ENCODE data around the gene SLFN14. TPM values are rescaled to one million over a fixed set of nuclear protein-coding genes. Genes with fewer than 3 reads are reported as not detected.
"Not testable (repeated sequence)": the region's sequence is repeated elsewhere in the genome, so short reads cannot be mapped to it uniquely, and the experiment has no call there.

SLFN14 gene
- total RNA-seq, 1 experiment from 2014 or later, result not detected

- no peak for DNase-seq (ENCODE audit: low read depth, low spot score)
- in situ Hi-C loops (cut with HindIII; ENCODE audit: low pct_unique_long_range_greater_than_20kb, low sequenced_read_pairs), result loop anchor here (10.0 kb wide), 1 partner anchor 223 kb away; no protein-coding TSS in a partner anchor
Observed at GRCh38 chr17:35537601-35538141, 22.9 kb downstream of the SLFN14 start, which contains the start of gene SLFN12L. Gene SLFN12L (minus strand): TSS chr17:35537678. CDS start chr17:35522364, 15,314 bp downstream.

GRCh38 chr17:35536664-35537171 lies 23.9 kb downstream of the SLFN14 start:
- in situ Hi-C loops (cut with HindIII; ENCODE audit: low pct_unique_long_range_greater_than_20kb, low sequenced_read_pairs), result loop anchor here (10.0 kb wide), 1 partner anchor 222 kb away; no protein-coding TSS in a partner anchor
- DNase-seq (ENCODE audit: low read depth, low spot score), result no peak

GRCh38 chr17:35535406-35535805 lies 25.2 kb downstream of the SLFN14 start:
- in situ Hi-C loops (cut with HindIII; ENCODE audit: low pct_unique_long_range_greater_than_20kb, low sequenced_read_pairs), result loop anchor here (10.0 kb wide), 1 partner anchor 221 kb away; no protein-coding TSS in a partner anchor
- not testable (repeated sequence) for DNase-seq (ENCODE audit: low read depth, low spot score)

GRCh38 chr17:35534576-35535093 lies 26.0 kb downstream of the SLFN14 start:
- no peak for DNase-seq (ENCODE audit: low read depth, low spot score)
- in situ Hi-C loops (cut with HindIII; ENCODE audit: low pct_unique_long_range_greater_than_20kb, low sequenced_read_pairs), result loop anchor here (10.0 kb wide), 1 partner anchor 220 kb away; no protein-coding TSS in a partner anchor

GRCh38 chr17:35531160-35531559 lies 29.5 kb downstream of the SLFN14 start:
- in situ Hi-C loops (cut with HindIII; ENCODE audit: low pct_unique_long_range_greater_than_20kb, low sequenced_read_pairs), result loop anchor here (10.0 kb wide), 1 partner anchor 216 kb away; no protein-coding TSS in a partner anchor
- no peak for DNase-seq (ENCODE audit: low read depth, low spot score)

GRCh38 chr17:35529866-35530265 lies 30.8 kb downstream of the SLFN14 start:
- in situ Hi-C loops (cut with HindIII; ENCODE audit: low pct_unique_long_range_greater_than_20kb, low sequenced_read_pairs), result loop anchor here (10.0 kb wide), 1 partner anchor 215 kb away; no protein-coding TSS in a partner anchor
- no peak for DNase-seq (ENCODE audit: low read depth, low spot score)

GRCh38 chr17:35529326-35529725 lies 31.3 kb downstream of the SLFN14 start:
- in situ Hi-C loops (cut with HindIII; ENCODE audit: low pct_unique_long_range_greater_than_20kb, low sequenced_read_pairs); DNase-seq (ENCODE audit: low read depth, low spot score): not testable (repeated sequence)

- no peak for DNase-seq (ENCODE audit: low read depth, low spot score)
- in situ Hi-C loops (cut with HindIII; ENCODE audit: low pct_unique_long_range_greater_than_20kb, low sequenced_read_pairs), result no loop called here
Observed at GRCh38 chr17:35523296-35523695, 37.3 kb downstream of the SLFN14 start.

GRCh38 chr17:35521654-35522256 lies 38.9 kb downstream of the SLFN14 start:
- in situ Hi-C loops (cut with HindIII; ENCODE audit: low pct_unique_long_range_greater_than_20kb, low sequenced_read_pairs); DNase-seq (ENCODE audit: low read depth, low spot score): not testable (repeated sequence)

GRCh38 chr17:35521150-35521549 lies 39.5 kb downstream of the SLFN14 start:
- no peak for DNase-seq (ENCODE audit: low read depth, low spot score)
- in situ Hi-C loops (cut with HindIII; ENCODE audit: low pct_unique_long_range_greater_than_20kb, low sequenced_read_pairs), result no loop called here

- DNase-seq (ENCODE audit: low read depth, low spot score), result no peak
- in situ Hi-C loops (cut with HindIII; ENCODE audit: low pct_unique_long_range_greater_than_20kb, low sequenced_read_pairs), result no loop called here
Observed at GRCh38 chr17:35519906-35520442, 40.6 kb downstream of the SLFN14 start.

- no peak for DNase-seq (ENCODE audit: low read depth, low spot score)
- in situ Hi-C loops (cut with HindIII; ENCODE audit: low pct_unique_long_range_greater_than_20kb, low sequenced_read_pairs), result no loop called here
Observed at GRCh38 chr17:35519439-35519838, 41.2 kb downstream of the SLFN14 start.

GRCh38 chr17:35518431-35518830 lies 42.2 kb downstream of the SLFN14 start:
- in situ Hi-C loops (cut with HindIII; ENCODE audit: low pct_unique_long_range_greater_than_20kb, low sequenced_read_pairs), result not testable (repeated sequence)

GRCh38 chr17:35515027-35515426 lies 45.6 kb downstream of the SLFN14 start:
- no peak for DNase-seq (ENCODE audit: low read depth, low spot score)
- in situ Hi-C loops (cut with HindIII; ENCODE audit: low pct_unique_long_range_greater_than_20kb, low sequenced_read_pairs), result no loop called here

More at GRCh38 chr17:35518431-35518830, 42.2 kb downstream of the SLFN14 start:
- not testable (repeated sequence) for DNase-seq (ENCODE audit: low read depth, low spot score)

GRCh38 chr17:35514564-35514963 lies 46.1 kb downstream of the SLFN14 start:
- in situ Hi-C loops (cut with HindIII; ENCODE audit: low pct_unique_long_range_greater_than_20kb, low sequenced_read_pairs), result no loop called here
- DNase-seq (ENCODE audit: low read depth, low spot score), result no peak

All from SK-MEL-5 (cell line).